Aorta (tissue), 5 donors: Measurements from ENCODE around the gene TOGARAM2. TPM values are rescaled to one million over a fixed set of nuclear protein-coding genes. Genes with fewer than 3 reads are reported as not detected.
A peak's percentile ranks its signal among the peaks of the same experiment; 100 is the strongest.

ENCODE experiments used
- ATAC-seq: fragments of 200-7000 bp; cut with Tn5 transposase; one replicate; pipeline ENCODE4 v1.9.1; 2022; ENCODE audit warnings: moderate library complexity; ENCODE audit not compliant: low FRiP score
- DNase-seq, 2 donors: peaks; one replicate each; pipeline ENCODE4 v3.0.0-alpha.2; 2020
- H3K27ac ChIP-seq, 2 donors: one replicate each; pipeline ENCODE4 v1.5.1; 2013; ENCODE audit warnings: low read length in 2 of 2, mild to moderate bottlenecking in 2 of 2, moderate library complexity in 2 of 2, control low read depth in 1 of 2, inconsistent platforms in 1 of 2, low read depth in 1 of 2
- H3K27me3 ChIP-seq, 2 donors: one replicate each; pipeline ENCODE4 v1.6.1; 2013; ENCODE audit warnings: control low read depth in 1 of 2, low read length in 1 of 2, mild to moderate bottlenecking in 1 of 2, moderate library complexity in 1 of 2; ENCODE audit not compliant: insufficient read depth in 2 of 2, control insufficient read depth in 1 of 2
- H3K36me3 ChIP-seq, 2 donors: one replicate each; pipeline ENCODE4 v1.6.1; 2013; ENCODE audit warnings: control low read depth in 1 of 2, low read length in 1 of 2, mild to moderate bottlenecking in 1 of 2; ENCODE audit not compliant: insufficient read depth in 2 of 2, control insufficient read depth in 1 of 2
- H3K4me1 ChIP-seq, 2 donors: one replicate each; pipeline ENCODE4 v1.6.1; 2013; ENCODE audit warnings: low read length in 2 of 2, control low read depth in 1 of 2, mild to moderate bottlenecking in 1 of 2, moderate library complexity in 1 of 2; ENCODE audit not compliant: insufficient read depth in 2 of 2, control insufficient read depth in 1 of 2
- H3K4me3 ChIP-seq, 2 donors: one replicate each; pipeline ENCODE4 v1.5.1; 2013; ENCODE audit warnings: low read length in 2 of 2, control low read depth in 1 of 2, mild to moderate bottlenecking in 1 of 2
- H3K9me3 ChIP-seq: one replicate; pipeline ENCODE4 v1.6.1; 2013; ENCODE audit warnings: mild to moderate bottlenecking, low read length; ENCODE audit not compliant: control insufficient read depth
- WGBS, 2 donors: extraction: QIAGEN DNeasy Blood & Tissue Kit; methylation state at CpG; one replicate each; pipeline ENCODE4 v1.1.7; 2013; 5-methylcytosine and 5-hydroxymethylcytosine counted together
- intact Hi-C, 2 donors: fragments of 100-400 bp; cut with DNase I; formaldehyde crosslinking; loops; one replicate each; pipeline versions ENCODE4 v1.14.2 to v1.15.0; 2022
- polyA plus RNA-seq, 2 donors: library from polyadenylated mRNA; stranded (reverse); fragments of 200-250 nt; gene quantifications; one replicate each; pipeline ENCODE4 v1.2.3, GENCODE V29; 2013
- total RNA-seq, 2 donors: library from RNA; stranded (reverse); fragmentation: NEBNext Ultra II Directional; extraction: Animal tissue kit (Norgen Biotek cat#: 25700); gene quantifications; one replicate each; pipeline ENCODE4 v1.2.1, GENCODE V29; 2021
- donor health status: healthy with polysubstance abuse.
- donor health status: Bipolar disorder and iron deficiency.
- donor health status: DM: no; HTN: no; CAD: no.
- donor health status: DM: no; HTN: no; CAD: no.
- donor health status: DM: yes; HTN: yes; CAD: no.

Gene TOGARAM2
- total and polyA plus RNA-seq, 4 donors = 0.50 to 2.2 (median 0.71) TPM

DNA sequence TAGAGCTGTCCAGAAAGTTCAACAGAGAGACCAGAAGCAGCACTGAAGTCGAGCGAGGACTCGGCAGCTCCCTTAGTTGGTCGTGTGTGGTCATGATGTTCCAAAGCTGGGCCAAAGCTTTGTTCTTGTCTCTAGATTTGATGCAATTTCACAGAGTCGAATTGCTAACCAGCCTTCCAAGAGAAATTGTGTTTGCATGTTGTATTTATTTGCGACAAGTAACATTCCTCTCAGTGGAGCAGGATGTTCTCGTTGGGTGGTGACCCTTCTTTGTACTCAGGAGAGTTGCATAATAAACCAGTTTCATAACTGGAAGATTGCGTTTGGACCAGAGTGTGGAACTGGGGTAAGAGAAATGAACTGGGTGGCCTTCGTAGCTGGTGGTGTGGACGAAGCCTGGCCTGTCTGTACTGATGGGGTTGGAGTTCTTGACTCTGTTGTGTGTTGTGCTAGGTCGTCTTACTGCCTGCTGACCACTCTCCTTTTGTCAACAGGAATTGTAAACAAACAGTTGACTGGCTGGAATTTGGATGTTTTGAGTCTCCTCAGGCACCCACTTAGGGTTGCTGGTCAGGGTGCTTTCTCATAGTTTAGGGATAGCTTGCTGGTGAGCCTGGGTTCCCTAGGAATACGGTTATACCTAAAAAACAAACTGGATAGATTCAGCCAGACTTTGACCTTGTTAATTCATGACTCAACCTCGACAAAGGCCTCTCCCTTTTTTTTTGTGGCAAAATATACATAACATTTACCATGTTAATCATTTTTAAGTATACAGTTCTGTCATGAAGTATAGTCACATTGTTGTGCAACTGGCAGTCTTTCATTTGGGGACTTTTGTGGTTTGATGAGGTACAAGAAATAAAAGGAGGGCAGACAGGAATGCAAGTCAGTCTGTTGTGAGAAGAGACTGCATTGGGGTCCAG lies 28.9 kb upstream of the TOGARAM2 start:
- no peak overlapping the region for H3K27ac ChIP-seq
- no peaks in the 10 kb centered on the region for H3K9me3 ChIP-seq
- no peak overlapping the region for H3K4me3 ChIP-seq
- WGBS, 2 donors = 81% methylated on average over 13 of the region's 13 CpGs
- no peak for DNase-seq
- H3K27me3 ChIP-seq = no peaks in the 10 kb centered on the region
- H3K4me1 ChIP-seq = no peaks in the 10 kb centered on the region
- peaks cover 0 to 3% of the 10 kb centered on the region in 2 donors for H3K36me3 ChIP-seq
- intact Hi-C loops = loop anchor here in 1 of 2 donors (10.0 kb wide), 1 partner anchor 1123 kb away; no protein-coding TSS in a partner anchor
- peak; percentile 63 for ATAC-seq

DNA sequence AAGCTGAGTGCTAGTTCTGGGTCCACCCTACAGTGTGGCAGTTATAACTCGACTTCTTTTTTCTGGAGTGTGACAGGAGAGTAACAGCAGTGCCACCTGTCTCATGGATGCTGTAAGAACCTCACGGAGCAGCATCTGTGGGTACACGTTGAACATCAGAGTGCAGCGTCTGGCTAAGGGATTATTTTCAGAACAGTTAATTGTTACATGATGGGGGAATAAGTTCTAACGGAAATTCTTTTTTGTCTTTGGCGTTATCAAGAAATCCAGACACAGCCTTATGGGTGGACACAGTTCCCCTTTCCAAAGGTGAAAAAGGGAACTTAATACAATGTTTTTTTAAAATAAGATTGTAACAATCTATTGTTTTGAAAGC lies 28.3 kb upstream of the TOGARAM2 start:
- no peak for ATAC-seq
- intact Hi-C loops = loop anchor here in 1 of 2 donors (10.0 kb wide), 1 partner anchor 1122 kb away; no protein-coding TSS in a partner anchor
- H3K36me3 ChIP-seq = peaks cover 0 to 3% of the 10 kb centered on the region in 2 donors
- H3K4me1 ChIP-seq = no peaks in the 10 kb centered on the region
- no peaks in the 10 kb centered on the region for H3K9me3 ChIP-seq
- WGBS, 2 donors = 37 to 46% methylated on average over 6 of the region's 6 CpGs
- no peak overlapping the region for H3K27ac ChIP-seq
- DNase-seq = no peak
- no peak overlapping the region for H3K4me3 ChIP-seq
- no peaks in the 10 kb centered on the region for H3K27me3 ChIP-seq

DNA sequence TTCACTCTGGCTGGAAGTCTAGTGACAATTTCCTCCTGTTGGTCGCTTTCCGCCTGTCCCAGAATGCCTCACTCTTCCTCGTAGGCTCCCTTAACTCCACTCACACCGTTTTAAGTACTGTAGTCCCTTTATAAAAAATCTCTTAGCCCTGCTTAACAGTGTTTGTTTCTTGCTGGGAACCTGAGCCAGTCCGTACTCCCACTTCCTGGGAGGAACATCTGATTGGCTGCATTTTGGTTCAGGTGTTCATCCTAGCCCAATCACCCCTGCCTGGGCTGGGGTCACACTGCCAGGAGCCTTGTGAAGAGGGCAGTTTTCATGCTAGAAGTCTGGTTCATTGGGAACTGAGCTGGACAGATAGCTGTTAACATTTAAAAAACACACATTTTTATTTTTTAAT lies 25.6 kb upstream of the TOGARAM2 start:
- Histone ChIP-seq H3K36me3 (no peaks in the 10 kb centered on the region), H3K4me3 (no peak overlapping the region), H3K27ac (no peak overlapping the region), H3K27me3 (no peaks in the 10 kb centered on the region), H3K4me1 (no peaks in the 10 kb centered on the region), H3K9me3 (no peaks in the 10 kb centered on the region)
- intact Hi-C loops = loop anchor here in 1 of 2 donors (10.0 kb wide), 1 partner anchor 1119 kb away; no protein-coding TSS in a partner anchor
- DNase-seq = no peak
- ATAC-seq = no peak
- WGBS, 2 donors = 39 to 44% methylated on average over 5 of the region's 5 CpGs

DNA sequence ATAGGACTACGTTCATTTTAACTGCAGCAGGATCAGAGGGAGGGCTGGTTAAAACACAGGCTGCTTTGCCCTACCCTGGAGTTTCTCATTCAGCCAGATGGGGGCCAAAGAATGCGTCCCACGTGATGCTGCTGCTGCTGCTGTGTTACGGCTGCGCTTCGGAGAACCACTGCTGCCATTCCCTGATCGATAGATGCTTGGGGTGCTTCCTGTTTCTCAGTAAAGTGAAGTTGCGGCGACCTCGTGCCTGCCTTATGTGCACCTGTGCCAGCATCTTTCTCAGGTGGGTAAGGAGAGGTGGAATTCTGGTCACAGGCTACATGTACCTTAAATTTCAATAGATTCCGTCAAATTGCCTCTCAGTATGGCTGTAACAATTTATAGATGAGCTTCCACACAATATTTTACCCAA lies 24.7 kb upstream of the TOGARAM2 start:
- no peak overlapping the region for H3K4me3 ChIP-seq
- H3K27me3 ChIP-seq = no peaks in the 10 kb centered on the region
- H3K27ac ChIP-seq = no peak overlapping the region
- ATAC-seq = no peak
- no peaks in the 10 kb centered on the region for H3K4me1 ChIP-seq
- WGBS, 2 donors = 9 to 15% methylated on average over 11 of the region's 11 CpGs
- H3K9me3 ChIP-seq = no peaks in the 10 kb centered on the region
- no peak for DNase-seq
- intact Hi-C loops = loop anchor here in 1 of 2 donors (10.0 kb wide), 1 partner anchor 1118 kb away; no protein-coding TSS in a partner anchor
- no peaks in the 10 kb centered on the region for H3K36me3 ChIP-seq

DNA sequence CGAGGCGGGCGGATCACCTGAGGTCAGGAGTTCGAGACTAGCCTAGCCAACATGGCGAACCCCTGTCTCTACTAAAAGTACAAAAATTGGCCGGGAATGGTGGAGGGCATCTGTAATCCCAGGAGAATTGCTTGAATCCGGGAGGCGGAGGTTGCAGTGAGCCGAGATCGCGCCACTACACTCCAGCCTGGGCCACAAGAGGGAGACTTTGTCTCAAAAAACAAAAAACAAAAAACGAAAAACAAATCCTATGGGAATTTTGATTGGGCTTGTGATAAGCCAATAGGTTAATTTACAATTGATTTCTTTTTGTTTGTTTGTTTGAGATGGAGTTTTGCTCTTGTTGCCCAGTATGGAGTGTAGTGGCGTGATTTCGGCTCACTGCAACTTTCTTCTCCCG lies 24.2 kb upstream of the TOGARAM2 start:
- Histone ChIP-seq H3K4me3 (no peak overlapping the region), H3K27me3 (no peaks in the 10 kb centered on the region), H3K27ac (no peak overlapping the region), H3K9me3 (no peaks in the 10 kb centered on the region), H3K4me1 (no peaks in the 10 kb centered on the region), H3K36me3 (no peaks in the 10 kb centered on the region)
- no peak for ATAC-seq
- no peak for DNase-seq
- WGBS, 2 donors = 41 to 69% methylated on average over 15 of the region's 15 CpGs
- intact Hi-C loops = loop anchor here in 1 of 2 donors (10.0 kb wide), 1 partner anchor 1118 kb away; no protein-coding TSS in a partner anchor

DNA sequence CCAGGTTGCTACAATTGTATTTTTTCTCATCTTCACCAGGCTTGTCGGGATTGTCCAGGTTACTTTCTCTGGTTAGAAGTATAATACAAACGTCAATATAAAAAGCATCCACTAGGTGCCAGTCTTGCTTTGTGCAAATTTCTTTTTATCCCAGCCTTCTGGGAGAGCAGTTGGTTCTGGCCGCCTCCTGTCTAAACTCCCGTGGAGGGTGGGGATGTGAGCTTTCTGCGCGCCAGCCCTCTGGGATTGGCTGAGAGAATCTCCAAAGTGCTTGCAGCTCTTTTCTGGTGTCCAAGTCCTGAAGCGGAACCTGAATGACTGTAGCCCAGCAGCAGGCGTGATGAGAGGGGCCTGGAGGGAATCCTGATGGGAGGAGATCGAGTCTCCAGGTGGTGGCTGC lies 22.4 kb upstream of the TOGARAM2 start:
- Histone ChIP-seq H3K4me3 (no peak overlapping the region), H3K27me3 (no peaks in the 10 kb centered on the region), H3K4me1 (no peaks in the 10 kb centered on the region), H3K9me3 (no peaks in the 10 kb centered on the region), H3K27ac (no peak overlapping the region), H3K36me3 (no peaks in the 10 kb centered on the region)
- 13 to 16% methylated on average over 9 of the region's 9 CpGs for whole genome bisulfite sequencing, 2 donors
- ATAC-seq (peak; percentile 80), DNase-seq (peak in 1 of 2 donors; percentile 66)
- intact Hi-C loops = loop anchor here (1.0 to 10.0 kb wide), 4 partner anchors 238 to 1116 kb away; no protein-coding TSS in a partner anchor

DNA sequence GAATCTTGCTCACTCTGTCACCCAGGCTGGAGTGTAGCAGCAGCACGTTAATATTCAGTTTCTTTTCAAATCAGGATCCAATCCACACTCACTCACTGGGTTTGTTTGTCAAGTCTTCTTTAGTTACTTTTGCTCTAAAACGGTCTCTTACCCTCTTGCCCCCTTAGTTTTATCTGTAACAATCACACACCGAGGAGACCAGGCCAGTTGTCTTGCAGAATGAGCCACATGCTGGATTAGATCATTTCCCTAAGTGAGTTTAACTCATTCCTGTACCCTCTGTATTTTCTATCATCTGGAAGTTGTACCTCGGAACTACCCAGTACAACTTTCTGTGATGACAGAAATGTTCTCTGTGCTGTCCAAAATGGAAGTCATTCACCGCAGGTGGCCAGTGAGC lies 20.7 kb upstream of the TOGARAM2 start:
- ATAC-seq = no peak
- Histone ChIP-seq H3K27me3 (no peaks in the 10 kb centered on the region), H3K4me3 (no peak overlapping the region), H3K9me3 (no peaks in the 10 kb centered on the region), H3K36me3 (no peaks in the 10 kb centered on the region), H3K27ac (no peak overlapping the region), H3K4me1 (no peaks in the 10 kb centered on the region)
- 43 to 50% methylated on average over 5 of the region's 5 CpGs for WGBS, 2 donors
- DNase-seq = no peak
- intact Hi-C loops = no loop called here

DNA sequence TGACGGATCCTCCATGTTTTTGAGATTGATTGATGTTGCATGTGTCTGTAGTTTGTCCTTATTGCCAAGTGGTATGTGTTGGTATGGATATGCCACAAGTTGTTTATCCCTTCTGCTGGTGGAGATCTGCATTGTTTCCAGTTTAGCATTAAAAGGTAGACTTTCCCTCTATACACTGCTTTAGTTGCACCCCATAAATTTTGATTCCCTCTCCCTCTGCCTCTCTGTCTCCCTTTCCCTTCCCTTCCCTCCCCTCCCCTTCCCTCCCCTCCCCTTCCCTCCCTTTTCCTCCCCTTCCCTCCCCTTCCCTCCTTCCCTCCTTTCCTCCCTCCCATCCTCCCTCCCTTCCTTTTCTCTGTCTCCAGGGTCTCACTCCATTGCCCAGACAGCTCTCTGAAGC lies 18.6 kb upstream of the TOGARAM2 start:
- Histone ChIP-seq H3K9me3 (no peaks in the 10 kb centered on the region), H3K4me1 (no peaks in the 10 kb centered on the region), H3K4me3 (no peak overlapping the region), H3K27ac (no peak overlapping the region), H3K36me3 (no peaks in the 10 kb centered on the region), H3K27me3 (no peaks in the 10 kb centered on the region)
- intact Hi-C loops = no loop called here
- DNase-seq (no peak), ATAC-seq (no peak)
- WGBS, 2 donors = 89 to 90% methylated on average over 1 of the region's 1 CpG
